GM23338 (cell line): ENCODE results near the gene FAF2. TPM values are rescaled to one million over a fixed set of nuclear protein-coding genes. Genes with fewer than 3 reads are reported as not detected.

ENCODE experiments used
- ATAC-seq: fragments of 200-7000 bp; cut with Tn5 transposase; 3 replicates; pipeline ENCODE4 v1.9.1; 2020
- DNase-seq: peaks from one replicate; pipeline ENCODE4 v3.0.0-alpha.2; 2015; ENCODE audit warnings: low spot score
- H2AFZ ChIP-seq: fragments of 200-600 bp; sonication (generic); 2 replicates; pipeline ENCODE4 v1.8.0; 2016; ENCODE audit warnings: antibody characterized with exemption, mild to moderate bottlenecking, moderate library complexity
- H3F3A ChIP-seq: fragments of 200-600 bp; sonication (generic); replicated peaks from 2 replicates; pipeline ENCODE4 v1.8.0; 2017; ENCODE audit warnings: antibody characterized with exemption, mixed run types, low read depth
- H3K27ac ChIP-seq: fragments of 200-600 bp; sonication (generic); 2 replicates; pipeline ENCODE4 v1.6.1; 2016; ENCODE audit warnings: low read depth
- H3K27me3 ChIP-seq: fragments of 200-600 bp; sonication (generic); 2 replicates; pipeline ENCODE4 v1.8.0; 2016; ENCODE audit warnings: mild to moderate bottlenecking, mixed run types, moderate library complexity; ENCODE audit not compliant: insufficient read depth
- H3K36me3 ChIP-seq: fragments of 200-600 bp; sonication (generic); 2 replicates; pipeline ENCODE4 v1.8.0; 2016; ENCODE audit warnings: mild to moderate bottlenecking; ENCODE audit not compliant: insufficient read depth
- H3K4me1 ChIP-seq: fragments of 200-600 bp; sonication (generic); 2 replicates; pipeline ENCODE4 v1.8.0; 2016; ENCODE audit warnings: mild to moderate bottlenecking, moderate library complexity; ENCODE audit not compliant: insufficient read depth
- H3K4me2 ChIP-seq: fragments of 200-600 bp; sonication (generic); 2 replicates; pipeline ENCODE4 v1.7.1; 2017; ENCODE audit warnings: mixed run types
- H3K4me3 ChIP-seq: fragments of 200-600 bp; sonication (generic); 2 replicates; pipeline ENCODE4 v1.6.1; 2016; ENCODE audit warnings: mixed run types
- H3K79me2 ChIP-seq: fragments of 200-600 bp; sonication (generic); replicated peaks from 2 replicates; pipeline ENCODE4 v1.8.0; 2017; ENCODE audit warnings: mild to moderate bottlenecking; ENCODE audit not compliant: insufficient read depth
- H3K9me2 ChIP-seq: fragments of 200-600 bp; sonication (generic); 2 replicates; pipeline ENCODE4 v1.8.0; 2017; ENCODE audit not compliant: insufficient read depth
- H4K20me1 ChIP-seq: fragments of 200-600 bp; sonication (generic); replicated peaks from 2 replicates; pipeline ENCODE4 v1.8.0; 2017; ENCODE audit warnings: mild to moderate bottlenecking; ENCODE audit not compliant: insufficient read depth
- H3K27ac Mint-ChIP-seq: 2 replicates; pipeline ENCODE4 v1.8.0; 2020; ENCODE audit warnings: inconsistent platforms, mild to moderate bottlenecking, moderate library complexity, mixed read lengths
- H3K27me3 Mint-ChIP-seq: 3 replicates; pipeline ENCODE4 v1.8.0; 2022; ENCODE audit warnings: low read depth, mild to moderate bottlenecking, moderate library complexity, mixed read lengths, inconsistent platforms; ENCODE audit not compliant: insufficient read depth, poor library complexity
- H3K36me3 Mint-ChIP-seq: 3 replicates; pipeline ENCODE4 v1.8.0; 2021; ENCODE audit warnings: low read depth, mild to moderate bottlenecking, inconsistent platforms, moderate library complexity, mixed read lengths
- H3K4me1 Mint-ChIP-seq: 3 replicates; pipeline ENCODE4 v1.8.0; 2020; ENCODE audit warnings: mild to moderate bottlenecking, inconsistent platforms, mixed read lengths
- H3K4me3 Mint-ChIP-seq: 3 replicates; pipeline ENCODE4 v1.8.0; 2021; ENCODE audit warnings: moderate library complexity, mild to moderate bottlenecking, inconsistent platforms, mixed read lengths
- H3K9me3 Mint-ChIP-seq: 3 replicates; pipeline ENCODE4 v1.8.0; 2020; ENCODE audit warnings: moderate library complexity, mild to moderate bottlenecking, inconsistent platforms, mixed read lengths
- CREB1 ChIP-seq: fragments of 250-450 bp; sonication (Bioruptor Pico); IDR thresholded peaks from 2 replicates; pipeline ENCODE4 v1.5.0; 2020; ENCODE audit warnings: low read depth, mild to moderate bottlenecking, moderate library complexity
- EZH2 ChIP-seq: fragments of 200-600 bp; sonication (generic); IDR thresholded peaks from one replicate; pipeline ENCODE4 v1.8.0; 2017; ENCODE audit warnings: antibody characterized with exemption, mild to moderate bottlenecking, low read depth; ENCODE audit not compliant: unreplicated experiment
- EZH2phosphoT487 ChIP-seq: fragments of 200-600 bp; sonication (generic); IDR thresholded peaks from one replicate; pipeline ENCODE4 v1.8.1; 2018; ENCODE audit warnings: antibody characterized with exemption; ENCODE audit not compliant: unreplicated experiment
- JUNB ChIP-seq: IDR thresholded peaks from one replicate; pipeline ENCODE4 v1.6.1; 2016; ENCODE audit warnings: antibody characterized with exemption; ENCODE audit not compliant: unreplicated experiment
- NANOG ChIP-seq: IDR thresholded peaks from 2 replicates; pipeline ENCODE4 v1.6.1; 2016; ENCODE audit warnings: antibody characterized with exemption, borderline replicate concordance
- POLR2AphosphoS5 ChIP-seq: IDR thresholded peaks from 2 replicates; pipeline ENCODE4 v1.6.1; 2016; ENCODE audit warnings: antibody characterized with exemption, low read depth
- STAT1 ChIP-seq: IDR thresholded peaks from one replicate; pipeline ENCODE4 v1.6.1; 2016; ENCODE audit warnings: antibody characterized with exemption; ENCODE audit not compliant: unreplicated experiment
- ZNF114 ChIP-seq: fragments of 250-450 bp; sonication (Bioruptor Pico); IDR thresholded peaks from 2 replicates; pipeline ENCODE4 v1.5.0; 2020; ENCODE audit warnings: mild to moderate bottlenecking, moderate library complexity
- ZNF331 ChIP-seq: fragments of 250-450 bp; sonication (Bioruptor Pico); IDR thresholded peaks from 2 replicates; pipeline ENCODE4 v1.5.0; 2020; ENCODE audit warnings: low read depth, mild to moderate bottlenecking, moderate library complexity
- polyA plus RNA-seq: library from polyadenylated mRNA; unstranded; fragments of >200 nt; fragmentation: Nextera tagmentation; extraction: Ambion mirVana; gene quantifications from 2 replicates; pipeline ENCODE4 v1.2.1, GENCODE V29; 2016
- total RNA-seq: library from RNA; depleted of rRNA; stranded (reverse); fragments of >200 nt; shearing (Covaris generic); gene quantifications from 2 replicates; pipeline ENCODE4 v1.2.3, GENCODE V29; 2014
- TF ChIP-seq, protein P1 (sequence below): IDR thresholded peaks from one replicate; pipeline ENCODE4 v1.6.1; 2018; ENCODE audit warnings: antibody characterized with exemption; ENCODE audit not compliant: unreplicated experiment
- TF ChIP-seq, protein P2 (sequence below), 2 experiments: fragments of 200-600 bp in 1 of 2; sonication (generic) in 1 of 2; conservative IDR thresholded peaks; 2 replicates each; pipeline versions ENCODE4 v1.5.1 to v1.6.1; 2016 to 2017; ENCODE audit warnings: antibody characterized with exemption in 2 of 2, low read depth in 2 of 2, mild to moderate bottlenecking in 2 of 2, moderate library complexity in 1 of 2
- TF ChIP-seq, protein P3 (sequence below): IDR thresholded peaks from 2 replicates; pipeline ENCODE4 v1.6.1; 2016; ENCODE audit warnings: antibody characterized with exemption
- TF ChIP-seq, protein P4 (sequence below): fragments of 250-450 bp; sonication (Bioruptor Pico); IDR thresholded peaks from 2 replicates; pipeline ENCODE4 v1.5.0; 2020; ENCODE audit warnings: mild to moderate bottlenecking, moderate library complexity

The FAF2 gene
- total and polyA plus RNA-seq, 2 experiments from 2014 or later = 32.8 to 37.6 TPM

DNA sequence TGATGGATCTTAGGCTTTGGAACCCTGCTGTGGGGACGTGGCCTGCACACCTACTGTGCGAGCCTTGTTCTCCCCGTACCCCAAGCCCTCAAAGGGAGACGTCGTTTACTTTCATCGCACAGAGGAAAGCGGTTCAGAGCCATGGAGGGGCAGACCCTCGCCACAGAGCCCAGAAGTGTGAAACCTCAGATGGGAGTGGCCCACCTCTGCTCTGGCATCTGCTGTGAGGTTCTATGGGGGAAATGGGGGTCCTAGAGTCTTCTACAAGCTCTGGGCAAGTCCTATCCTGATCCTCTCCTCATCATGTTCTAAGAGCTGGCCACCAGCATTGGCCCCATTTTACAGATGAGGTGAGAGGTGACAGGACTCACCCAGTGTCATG is 92.8 kb downstream of the FAF2 start:
- ATAC-seq = no peak
- H3K4me3 Mint-ChIP-seq = peak overlapping the region; percentile 88; the same call in 1 of the 3 replicates

More for the DNA sequence above, 92.8 kb downstream of the FAF2 start:
- no peaks in the 10 kb centered on the region for H3K9me2 ChIP-seq
- Mint-ChIP-seq H3K9me3 (no peaks in the 10 kb centered on the region), H3K36me3 (peaks cover 2% of the 10 kb centered on the region), H3K27me3 (peaks cover 29% of the 10 kb centered on the region), H3K4me1 (peaks cover 49% of the 10 kb centered on the region), H3K27ac (peak overlapping the region; percentile 86)
- peaks cover 28% of the 10 kb centered on the region for H3K4me1 ChIP-seq
- peak overlapping the region; percentile 88 for H3K4me2 ChIP-seq
- no peaks in the 10 kb centered on the region for H4K20me1 ChIP-seq
- H3K4me3 ChIP-seq = peak overlapping the region; percentile 84; the same call in 1 of the 2 replicates
- TF ChIP-seq, protein P1, sequence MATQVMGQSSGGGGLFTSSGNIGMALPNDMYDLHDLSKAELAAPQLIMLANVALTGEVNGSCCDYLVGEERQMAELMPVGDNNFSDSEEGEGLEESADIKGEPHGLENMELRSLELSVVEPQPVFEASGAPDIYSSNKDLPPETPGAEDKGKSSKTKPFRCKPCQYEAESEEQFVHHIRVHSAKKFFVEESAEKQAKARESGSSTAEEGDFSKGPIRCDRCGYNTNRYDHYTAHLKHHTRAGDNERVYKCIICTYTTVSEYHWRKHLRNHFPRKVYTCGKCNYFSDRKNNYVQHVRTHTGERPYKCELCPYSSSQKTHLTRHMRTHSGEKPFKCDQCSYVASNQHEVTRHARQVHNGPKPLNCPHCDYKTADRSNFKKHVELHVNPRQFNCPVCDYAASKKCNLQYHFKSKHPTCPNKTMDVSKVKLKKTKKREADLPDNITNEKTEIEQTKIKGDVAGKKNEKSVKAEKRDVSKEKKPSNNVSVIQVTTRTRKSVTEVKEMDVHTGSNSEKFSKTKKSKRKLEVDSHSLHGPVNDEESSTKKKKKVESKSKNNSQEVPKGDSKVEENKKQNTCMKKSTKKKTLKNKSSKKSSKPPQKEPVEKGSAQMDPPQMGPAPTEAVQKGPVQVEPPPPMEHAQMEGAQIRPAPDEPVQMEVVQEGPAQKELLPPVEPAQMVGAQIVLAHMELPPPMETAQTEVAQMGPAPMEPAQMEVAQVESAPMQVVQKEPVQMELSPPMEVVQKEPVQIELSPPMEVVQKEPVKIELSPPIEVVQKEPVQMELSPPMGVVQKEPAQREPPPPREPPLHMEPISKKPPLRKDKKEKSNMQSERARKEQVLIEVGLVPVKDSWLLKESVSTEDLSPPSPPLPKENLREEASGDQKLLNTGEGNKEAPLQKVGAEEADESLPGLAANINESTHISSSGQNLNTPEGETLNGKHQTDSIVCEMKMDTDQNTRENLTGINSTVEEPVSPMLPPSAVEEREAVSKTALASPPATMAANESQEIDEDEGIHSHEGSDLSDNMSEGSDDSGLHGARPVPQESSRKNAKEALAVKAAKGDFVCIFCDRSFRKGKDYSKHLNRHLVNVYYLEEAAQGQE = no peak
- TF ChIP-seq JUNB (no peak), POLR2AphosphoS5 (no peak), ZNF114 (CRISPR knock-in tag) (no peak), STAT1 (no peak), EZH2 (no peak), EZH2phosphoT487 (no peak), CREB1 (no peak), NANOG (no peak), ZNF331 (CRISPR knock-in tag) (no peak)
- TF ChIP-seq, protein P2, sequence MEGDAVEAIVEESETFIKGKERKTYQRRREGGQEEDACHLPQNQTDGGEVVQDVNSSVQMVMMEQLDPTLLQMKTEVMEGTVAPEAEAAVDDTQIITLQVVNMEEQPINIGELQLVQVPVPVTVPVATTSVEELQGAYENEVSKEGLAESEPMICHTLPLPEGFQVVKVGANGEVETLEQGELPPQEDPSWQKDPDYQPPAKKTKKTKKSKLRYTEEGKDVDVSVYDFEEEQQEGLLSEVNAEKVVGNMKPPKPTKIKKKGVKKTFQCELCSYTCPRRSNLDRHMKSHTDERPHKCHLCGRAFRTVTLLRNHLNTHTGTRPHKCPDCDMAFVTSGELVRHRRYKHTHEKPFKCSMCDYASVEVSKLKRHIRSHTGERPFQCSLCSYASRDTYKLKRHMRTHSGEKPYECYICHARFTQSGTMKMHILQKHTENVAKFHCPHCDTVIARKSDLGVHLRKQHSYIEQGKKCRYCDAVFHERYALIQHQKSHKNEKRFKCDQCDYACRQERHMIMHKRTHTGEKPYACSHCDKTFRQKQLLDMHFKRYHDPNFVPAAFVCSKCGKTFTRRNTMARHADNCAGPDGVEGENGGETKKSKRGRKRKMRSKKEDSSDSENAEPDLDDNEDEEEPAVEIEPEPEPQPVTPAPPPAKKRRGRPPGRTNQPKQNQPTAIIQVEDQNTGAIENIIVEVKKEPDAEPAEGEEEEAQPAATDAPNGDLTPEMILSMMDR (conservative IDR thresholded peaks at IDR 0.05; ENCODE audit: low read depth in 2 of 2) = no peak
- TF ChIP-seq, protein P3, sequence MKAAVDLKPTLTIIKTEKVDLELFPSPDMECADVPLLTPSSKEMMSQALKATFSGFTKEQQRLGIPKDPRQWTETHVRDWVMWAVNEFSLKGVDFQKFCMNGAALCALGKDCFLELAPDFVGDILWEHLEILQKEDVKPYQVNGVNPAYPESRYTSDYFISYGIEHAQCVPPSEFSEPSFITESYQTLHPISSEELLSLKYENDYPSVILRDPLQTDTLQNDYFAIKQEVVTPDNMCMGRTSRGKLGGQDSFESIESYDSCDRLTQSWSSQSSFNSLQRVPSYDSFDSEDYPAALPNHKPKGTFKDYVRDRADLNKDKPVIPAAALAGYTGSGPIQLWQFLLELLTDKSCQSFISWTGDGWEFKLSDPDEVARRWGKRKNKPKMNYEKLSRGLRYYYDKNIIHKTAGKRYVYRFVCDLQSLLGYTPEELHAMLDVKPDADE = no peak
- TF ChIP-seq, protein P4, sequence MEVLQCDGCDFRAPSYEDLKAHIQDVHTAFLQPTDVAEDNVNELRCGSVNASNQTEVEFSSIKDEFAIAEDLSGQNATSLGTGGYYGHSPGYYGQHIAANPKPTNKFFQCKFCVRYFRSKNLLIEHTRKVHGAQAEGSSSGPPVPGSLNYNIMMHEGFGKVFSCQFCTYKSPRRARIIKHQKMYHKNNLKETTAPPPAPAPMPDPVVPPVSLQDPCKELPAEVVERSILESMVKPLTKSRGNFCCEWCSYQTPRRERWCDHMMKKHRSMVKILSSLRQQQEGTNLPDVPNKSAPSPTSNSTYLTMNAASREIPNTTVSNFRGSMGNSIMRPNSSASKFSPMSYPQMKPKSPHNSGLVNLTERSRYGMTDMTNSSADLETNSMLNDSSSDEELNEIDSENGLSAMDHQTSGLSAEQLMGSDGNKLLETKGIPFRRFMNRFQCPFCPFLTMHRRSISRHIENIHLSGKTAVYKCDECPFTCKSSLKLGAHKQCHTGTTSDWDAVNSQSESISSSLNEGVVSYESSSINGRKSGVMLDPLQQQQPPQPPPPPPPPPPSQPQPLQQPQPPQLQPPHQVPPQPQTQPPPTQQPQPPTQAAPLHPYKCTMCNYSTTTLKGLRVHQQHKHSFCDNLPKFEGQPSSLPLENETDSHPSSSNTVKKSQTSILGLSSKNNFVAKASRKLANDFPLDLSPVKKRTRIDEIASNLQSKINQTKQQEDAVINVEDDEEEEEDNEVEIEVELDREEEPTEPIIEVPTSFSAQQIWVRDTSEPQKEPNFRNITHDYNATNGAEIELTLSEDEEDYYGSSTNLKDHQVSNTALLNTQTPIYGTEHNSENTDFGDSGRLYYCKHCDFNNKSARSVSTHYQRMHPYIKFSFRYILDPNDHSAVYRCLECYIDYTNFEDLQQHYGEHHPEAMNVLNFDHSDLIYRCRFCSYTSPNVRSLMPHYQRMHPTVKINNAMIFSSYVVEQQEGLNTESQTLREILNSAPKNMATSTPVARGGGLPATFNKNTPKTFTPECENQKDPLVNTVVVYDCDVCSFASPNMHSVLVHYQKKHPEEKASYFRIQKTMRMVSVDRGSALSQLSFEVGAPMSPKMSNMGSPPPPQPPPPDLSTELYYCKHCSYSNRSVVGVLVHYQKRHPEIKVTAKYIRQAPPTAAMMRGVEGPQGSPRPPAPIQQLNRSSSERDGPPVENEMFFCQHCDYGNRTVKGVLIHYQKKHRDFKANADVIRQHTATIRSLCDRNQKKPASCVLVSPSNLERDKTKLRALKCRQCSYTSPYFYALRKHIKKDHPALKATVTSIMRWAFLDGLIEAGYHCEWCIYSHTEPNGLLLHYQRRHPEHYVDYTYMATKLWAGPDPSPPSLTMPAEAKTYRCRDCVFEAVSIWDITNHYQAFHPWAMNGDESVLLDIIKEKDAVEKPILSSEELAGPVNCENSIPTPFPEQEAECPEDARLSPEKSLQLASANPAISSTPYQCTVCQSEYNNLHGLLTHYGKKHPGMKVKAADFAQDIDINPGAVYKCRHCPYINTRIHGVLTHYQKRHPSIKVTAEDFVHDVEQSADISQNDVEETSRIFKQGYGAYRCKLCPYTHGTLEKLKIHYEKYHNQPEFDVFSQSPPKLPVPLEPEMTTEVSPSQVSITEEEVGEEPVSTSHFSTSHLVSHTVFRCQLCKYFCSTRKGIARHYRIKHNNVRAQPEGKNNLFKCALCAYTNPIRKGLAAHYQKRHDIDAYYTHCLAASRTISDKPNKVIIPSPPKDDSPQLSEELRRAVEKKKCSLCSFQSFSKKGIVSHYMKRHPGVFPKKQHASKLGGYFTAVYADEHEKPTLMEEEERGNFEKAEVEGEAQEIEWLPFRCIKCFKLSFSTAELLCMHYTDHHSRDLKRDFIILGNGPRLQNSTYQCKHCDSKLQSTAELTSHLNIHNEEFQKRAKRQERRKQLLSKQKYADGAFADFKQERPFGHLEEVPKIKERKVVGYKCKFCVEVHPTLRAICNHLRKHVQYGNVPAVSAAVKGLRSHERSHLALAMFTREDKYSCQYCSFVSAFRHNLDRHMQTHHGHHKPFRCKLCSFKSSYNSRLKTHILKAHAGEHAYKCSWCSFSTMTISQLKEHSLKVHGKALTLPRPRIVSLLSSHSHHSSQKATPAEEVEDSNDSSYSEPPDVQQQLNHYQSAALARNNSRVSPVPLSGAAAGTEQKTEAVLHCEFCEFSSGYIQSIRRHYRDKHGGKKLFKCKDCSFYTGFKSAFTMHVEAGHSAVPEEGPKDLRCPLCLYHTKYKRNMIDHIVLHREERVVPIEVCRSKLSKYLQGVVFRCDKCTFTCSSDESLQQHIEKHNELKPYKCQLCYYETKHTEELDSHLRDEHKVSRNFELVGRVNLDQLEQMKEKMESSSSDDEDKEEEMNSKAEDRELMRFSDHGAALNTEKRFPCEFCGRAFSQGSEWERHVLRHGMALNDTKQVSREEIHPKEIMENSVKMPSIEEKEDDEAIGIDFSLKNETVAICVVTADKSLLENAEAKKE (CRISPR knock-in tag) = no peak
- H3K79me2 ChIP-seq = peaks cover 13% of the 10 kb centered on the region
- no peak for DNase-seq
- no peaks in the 10 kb centered on the region for H3K36me3 ChIP-seq
- peak overlapping the region; percentile 92; the same call in 1 of the 2 replicates for H3K27ac ChIP-seq
- H3K27me3 ChIP-seq = no peaks in the 10 kb centered on the region
- peaks cover 17% of the 10 kb centered on the region for H3F3A ChIP-seq
- H2AFZ ChIP-seq = no peak overlapping the region
